HepG2 (cell line): ENCODE results near the gene SLC25A48. TPM values are rescaled to one million over a fixed set of nuclear protein-coding genes. Genes with fewer than 3 reads are reported as not detected.

ENCODE experiments used
- ATAC-seq: fragments of 200-7000 bp; cut with Tn5 transposase; 3 replicates; pipeline ENCODE4 v1.9.1; 2020; ENCODE audit warnings: mild to moderate bottlenecking, moderate library complexity
- BruUV-seq: library from RNA; stranded (reverse); fragments of 400-500 nt; replicated peaks from 2 replicates; lab custom pipeline; 2021; lab: Mats Ljungman, UMichigan
- CTCF ChIA-PET: fragments of 300-600 bp; formaldehyde crosslinking; extraction: SDS; loops from one replicate; lab custom pipeline; 2021; ENCODE audit warnings: low total read pairs, inconsistent platforms, low intra/inter-chr PET ratio; lab: Yijun Ruan, JAX
- POLR2A ChIA-PET: fragments of 350-600 bp; sonication (Branson Sonifier 250); formaldehyde crosslinking; loops from one replicate; lab custom pipeline; 2020; ENCODE audit warnings: antibody characterized with exemption, inconsistent platforms; lab: Yijun Ruan, JAX
- DNase-seq: peaks from one replicate; pipeline ENCODE4 v3.0.0-alpha.2; 2015; ENCODE audit warnings: low spot score
- FAIRE-seq: peaks from 3 replicates; lab custom pipeline; 2011; peaks lifted over from hg19 to GRCh38; lab: Jason Lieb, UNC
- H2AFZ ChIP-seq: one replicate; pipeline ENCODE4 v1.6.1; 2011; ENCODE audit warnings: low read length, inconsistent platforms
- H3K27ac ChIP-seq: fragments of 300-600 bp; 3 replicates; pipeline ENCODE4 v1.8.0; 2011; ENCODE audit warnings: mixed run types, mild to moderate bottlenecking, mixed read lengths, low read length, inconsistent platforms; ENCODE audit not compliant: insufficient read depth; ENCODE audit errors: extremely low read length
- H3K27me3 ChIP-seq, 2 experiments: fragments of 200-600 bp in 1 of 2; 2 replicates in 1 of 2; 3 replicates in 1 of 2; pipeline versions ENCODE4 v1.6.0 to v1.8.0; 2011; ENCODE audit warnings: low read length in 2 of 2, mild to moderate bottlenecking in 2 of 2, moderate library complexity in 2 of 2, inconsistent platforms in 1 of 2; ENCODE audit not compliant: insufficient read depth in 2 of 2, control insufficient read depth in 1 of 2
- H3K36me3 ChIP-seq, 2 experiments: fragments of 200-600 bp in 1 of 2; replicated peaks in 1 of 2; 2 replicates in 1 of 2; 3 replicates in 1 of 2; pipeline versions ENCODE4 v1.5.1 to v1.8.0; 2011; ENCODE audit warnings: low read length in 2 of 2, inconsistent platforms in 1 of 2; ENCODE audit not compliant: insufficient read depth in 2 of 2, control insufficient read depth in 1 of 2
- H3K4me1 ChIP-seq: 2 replicates; pipeline ENCODE4 v1.5.1; 2012; ENCODE audit warnings: low read length, inconsistent platforms; ENCODE audit not compliant: insufficient read depth
- H3K4me2 ChIP-seq: 2 replicates; pipeline ENCODE4 v1.6.0; 2011; ENCODE audit warnings: low read depth, low read length, inconsistent platforms
- H3K4me3 ChIP-seq, 3 experiments: fragments of 200-600 bp in 1 of 3; sonication (generic), shearing (Covaris generic) in 1 of 3; replicated peaks in 1 of 3; 2 replicates each; pipeline ENCODE4 v1.5.1; 2011 to 2016; ENCODE audit warnings: low read length in 3 of 3, inconsistent platforms in 2 of 3, low read depth in 2 of 3, mild to moderate bottlenecking in 2 of 3, control low read depth in 1 of 3, mixed read lengths in 1 of 3; ENCODE audit not compliant: insufficient read depth in 1 of 3
- H3K79me2 ChIP-seq: one replicate; pipeline ENCODE4 v1.6.1; 2011; ENCODE audit warnings: low read length, inconsistent platforms; ENCODE audit not compliant: insufficient read depth
- H3K9ac ChIP-seq: 2 replicates; pipeline ENCODE4 v1.6.0; 2011; ENCODE audit warnings: mild to moderate bottlenecking, low read depth, low read length, inconsistent platforms; ENCODE audit not compliant: insufficient read depth
- H3K9me3 ChIP-seq: 2 replicates; pipeline ENCODE4 v1.5.1; 2012; ENCODE audit warnings: mild to moderate bottlenecking, low read length
- H4K20me1 ChIP-seq: 2 replicates; pipeline ENCODE4 v1.6.0; 2011; ENCODE audit warnings: inconsistent platforms, mild to moderate bottlenecking, low read length, moderate library complexity; ENCODE audit not compliant: insufficient read depth
- ARNTL ChIP-seq: sonication (generic); formaldehyde crosslinking; IDR thresholded peaks from 2 replicates; pipeline ENCODE4 v1.4.0; 2020; ENCODE audit warnings: mild to moderate bottlenecking, missing genetic modification reagents
- BRCA1 ChIP-seq: sonication (generic); formaldehyde crosslinking; IDR thresholded peaks from 2 replicates; pipeline ENCODE4 v1.4.0; 2020; ENCODE audit warnings: missing genetic modification reagents
- GTF3A ChIP-seq: sonication (generic); formaldehyde crosslinking; conservative IDR thresholded peaks from 2 replicates; pipeline ENCODE4 v1.4.0; 2020; ENCODE audit warnings: mild to moderate bottlenecking, missing genetic modification reagents
- KMT2B ChIP-seq: IDR thresholded peaks from 2 replicates; pipeline ENCODE4 v1.6.1; 2016; ENCODE audit warnings: missing genetic modification reagents, missing compliant biosample characterization
- LRRFIP1 ChIP-seq: sonication (generic); formaldehyde crosslinking; conservative IDR thresholded peaks from 2 replicates; pipeline ENCODE4 v1.4.0; 2020; ENCODE audit warnings: missing genetic modification reagents
- MIXL1 ChIP-seq: IDR thresholded peaks from 2 replicates; pipeline ENCODE4 v1.6.1; 2016
- PCBP1 ChIP-seq: fragments of 200-400 bp; formaldehyde crosslinking; IDR thresholded peaks from 2 replicates; pipeline ENCODE4 v1.6.1; 2017; ENCODE audit warnings: mild to moderate bottlenecking, low read depth, low read length, borderline replicate concordance
- PHF8 ChIP-seq: sonication (generic); formaldehyde crosslinking; IDR thresholded peaks from 2 replicates; pipeline ENCODE4 v1.5.0; 2020; ENCODE audit warnings: missing genetic modification reagents
- RFX1 ChIP-seq: fragments of 450-650 bp; IDR thresholded peaks from 2 replicates; pipeline ENCODE4 v1.6.1; 2017
- SP5 ChIP-seq: IDR thresholded peaks from 2 replicates; pipeline ENCODE4 v1.6.1; 2016; ENCODE audit warnings: low read depth, borderline replicate concordance
- STAT6 ChIP-seq: sonication (generic); formaldehyde crosslinking; IDR thresholded peaks from 2 replicates; pipeline ENCODE4 v1.4.0; 2020; ENCODE audit warnings: missing genetic modification reagents, mild to moderate bottlenecking, borderline replicate concordance
- ZBTB2 ChIP-seq: sonication (generic); formaldehyde crosslinking; IDR thresholded peaks from 2 replicates; pipeline ENCODE4 v1.8.0; 2022; ENCODE audit warnings: low read depth, missing genetic modification reagents
- ZBTB38 ChIP-seq: sonication (generic); formaldehyde crosslinking; IDR thresholded peaks from 2 replicates; pipeline ENCODE4 v1.5.1; 2020; ENCODE audit warnings: mild to moderate bottlenecking, missing genetic modification reagents
- ZNF207 ChIP-seq: fragments of 450-650 bp; IDR thresholded peaks from 2 replicates; pipeline ENCODE4 v1.6.1; 2016; ENCODE audit warnings: antibody characterized with exemption, borderline replicate concordance
- ZNF224 ChIP-seq: sonication (generic); formaldehyde crosslinking; IDR thresholded peaks from 2 replicates; pipeline ENCODE4 v1.5.0; 2020; ENCODE audit warnings: mild to moderate bottlenecking, missing genetic modification reagents
- ZNF280D ChIP-seq: sonication (generic); formaldehyde crosslinking; IDR thresholded peaks from 2 replicates; pipeline ENCODE4 v1.5.1; 2020; ENCODE audit warnings: mild to moderate bottlenecking, missing genetic modification reagents
- ZNF367 ChIP-seq: sonication (generic); formaldehyde crosslinking; IDR thresholded peaks from 2 replicates; pipeline ENCODE4 v1.4.0; 2020; ENCODE audit warnings: missing genetic modification reagents, borderline replicate concordance
- WGBS: methylation state at CpG from one replicate; pipeline ENCODE4 v1.1.6; 2017; ENCODE audit warnings: low lambda C conversion rate; 5-methylcytosine and 5-hydroxymethylcytosine counted together
- in situ Hi-C: cut with HindIII; loops from 2 replicates; pipeline ENCODE4 v1.10.0; 2017; ENCODE audit warnings: low pct_unique_long_range_greater_than_20kb; ENCODE audit not compliant: extremely low pct_ligation_motif_present
- intact Hi-C: fragments of 100-400 bp; cut with micrococcal nuclease; formaldehyde crosslinking; loops from one replicate; pipeline ENCODE4 v1.10.0; 2022; ENCODE audit not compliant: unreplicated experiment
- polyA plus RNA-seq, 8 experiments: library from polyadenylated mRNA; depleted of rRNA in 3 of 8; stranded (reverse) in 7 of 8; unstranded in 1 of 8; fragments of >200 nt; fragmentation: Illumina TruSeq in 4 of 8; extraction: Trizol in 4 of 8; gene quantifications; 2 replicates each; pipeline versions ENCODE4 v1.2.1 to v1.2.3, GENCODE V29; 2011 to 2016; ENCODE audit warnings: low read depth in 4 of 8, missing spikeins in 1 of 8, mixed read lengths in 1 of 8; ENCODE audit not compliant: insufficient read depth in 1 of 8
- total RNA-seq, 5 experiments: library from RNA; depleted of rRNA; stranded (reverse); fragments of >200 nt; fragmentation: Illumina TruSeq; extraction: Trizol; gene quantifications; 2 replicates each; pipeline ENCODE4 v1.2.3, GENCODE V29; 2016; ENCODE audit warnings: low read depth in 1 of 5

SLC25A48 gene
- total and polyA plus RNA-seq, 2 of the 13 experiments (the other 11 are each of a cell fraction or from before 2014, with no cell fraction given) = 0.17 to 4.5 TPM

GRCh38 chr5:135891268-135891667, 56.8 kb downstream of the SLC25A48 start:
- BruUV-seq = no TSS peak
- intact Hi-C loops = no loop called here
- peaks cover 0 to 5% of the 10 kb centered on the region in 2 experiments; a peak in 2 of 5 replicates for H3K27me3 ChIP-seq
- 38% methylated on average over 2 of the region's 2 CpGs for WGBS
- H3K4me1 ChIP-seq = peaks cover 27% of the 10 kb centered on the region
- H3K4me2 ChIP-seq = no peak overlapping the region
- no peak overlapping the region for H2AFZ ChIP-seq
- no peak overlapping the region for H3K9ac ChIP-seq
- H3K4me3 ChIP-seq = no peak overlapping the region
- ChIA-PET CTCF (no interaction called here), POLR2A (interaction anchor here (1.3 kb wide), 1 partner anchor 162 kb away, joined by 3 read pairs; no protein-coding TSS in a partner anchor)
- FAIRE-seq = no peak
- H3K9me3 ChIP-seq = no peaks in the 10 kb centered on the region
- H3K36me3 ChIP-seq = no peaks in the 10 kb centered on the region
- in situ Hi-C loops = no loop called here
- no peaks in the 10 kb centered on the region for H4K20me1 ChIP-seq
- no peak for DNase-seq
- H3K27ac ChIP-seq = no peak overlapping the region
- no peak for TF ChIP-seq ZNF280D (CRISPR knock-in tag)
- no peak for TF ChIP-seq KMT2B (CRISPR knock-in tag)
- TF ChIP-seq ARNTL = no peak
- TF ChIP-seq ZBTB2 (CRISPR knock-in tag) = no peak
- TF ChIP-seq RFX1 = no peak
- no peak for TF ChIP-seq ZNF224 (CRISPR knock-in tag)
- no peak for TF ChIP-seq ZNF207
- no peak for TF ChIP-seq LRRFIP1
- no peak for TF ChIP-seq ZBTB38 (CRISPR knock-in tag)
- TF ChIP-seq MIXL1 (CRISPR knock-in tag) = no peak
- TF ChIP-seq PHF8 = no peak
- no peak for TF ChIP-seq PCBP1
- no peak for TF ChIP-seq SP5 (CRISPR knock-in tag)
- TF ChIP-seq ZNF367 (CRISPR knock-in tag) = no peak
- TF ChIP-seq GTF3A = no peak
- TF ChIP-seq STAT6 (CRISPR knock-in tag) = no peak
- no peak for TF ChIP-seq BRCA1 (CRISPR knock-in tag)
- no peak for ATAC-seq
- no peaks in the 10 kb centered on the region for H3K79me2 ChIP-seq
